ENCODE measurements around the gene MKX. TPM values are rescaled to one million over a fixed set of nuclear protein-coding genes. Genes with fewer than 3 reads are reported as not detected.

The MKX gene
- total RNA-seq, 1 experiment from 2014 or later: 0.12 TPM

- no peak for DNase-seq (ENCODE audit: low read depth)
Observed at GRCh38 chr10:27646604-27647175, 98.9 kb downstream of the MKX start.

GRCh38 chr10:27646194-27646593 lies 99.4 kb downstream of the MKX start:
- DNase-seq (ENCODE audit: low read depth): no peak

- no peak for DNase-seq (ENCODE audit: low read depth)
Observed at GRCh38 chr10:27644307-27644939, 101.2 kb downstream of the MKX start.

GRCh38 chr10:27643301-27643700 lies 102.3 kb downstream of the MKX start:
- no peak for DNase-seq (ENCODE audit: low read depth)

- DNase-seq (ENCODE audit: low read depth): no peak
Observed at GRCh38 chr10:27642023-27642589, 103.5 kb downstream of the MKX start.

- no peak for DNase-seq (ENCODE audit: low read depth)
Observed at GRCh38 chr10:27638071-27638750, 107.4 kb downstream of the MKX start.

- no peak for DNase-seq (ENCODE audit: low read depth)
Observed at GRCh38 chr10:27637601-27638000, 108.0 kb downstream of the MKX start.

- no peak for DNase-seq (ENCODE audit: low read depth)
Observed at GRCh38 chr10:27636816-27637215, 108.8 kb downstream of the MKX start.

- DNase-seq (ENCODE audit: low read depth): no peak
Observed at GRCh38 chr10:27635699-27636270, 109.8 kb downstream of the MKX start.

- DNase-seq (ENCODE audit: low read depth): no peak
Observed at GRCh38 chr10:27635290-27635689, 110.3 kb downstream of the MKX start.

GRCh38 chr10:27628621-27629020 lies 117.0 kb downstream of the MKX start:
- DNase-seq (ENCODE audit: low read depth): no peak

- DNase-seq (ENCODE audit: low read depth): no peak
Observed at GRCh38 chr10:27626890-27627289, 118.7 kb downstream of the MKX start.

GRCh38 chr10:27625452-27626211 lies 120.0 kb downstream of the MKX start:
- no peak for DNase-seq (ENCODE audit: low read depth)

GRCh38 chr10:27624941-27625340 lies 120.7 kb downstream of the MKX start:
- no peak for DNase-seq (ENCODE audit: low read depth)

Other genes starting within 250 kb of the MKX start
- 34.9 and 54.5 TPM in 2 replicates for gene RAB18, start 241.5 kb downstream of the MKX start, total RNA-seq (2014; rRNA removed; shearing (Covaris generic))